GM19193 (cell line): ENCODE results near the gene SAPCD1.

Source experiments
- POLR2A ChIP-seq: IDR thresholded peaks from 4 replicates; pipeline ENCODE4 v1.6.1; 2011; ENCODE audit not compliant: insufficient read depth, insufficient read length; ENCODE audit errors: extremely low read depth

The SAPCD1 gene

DNA sequence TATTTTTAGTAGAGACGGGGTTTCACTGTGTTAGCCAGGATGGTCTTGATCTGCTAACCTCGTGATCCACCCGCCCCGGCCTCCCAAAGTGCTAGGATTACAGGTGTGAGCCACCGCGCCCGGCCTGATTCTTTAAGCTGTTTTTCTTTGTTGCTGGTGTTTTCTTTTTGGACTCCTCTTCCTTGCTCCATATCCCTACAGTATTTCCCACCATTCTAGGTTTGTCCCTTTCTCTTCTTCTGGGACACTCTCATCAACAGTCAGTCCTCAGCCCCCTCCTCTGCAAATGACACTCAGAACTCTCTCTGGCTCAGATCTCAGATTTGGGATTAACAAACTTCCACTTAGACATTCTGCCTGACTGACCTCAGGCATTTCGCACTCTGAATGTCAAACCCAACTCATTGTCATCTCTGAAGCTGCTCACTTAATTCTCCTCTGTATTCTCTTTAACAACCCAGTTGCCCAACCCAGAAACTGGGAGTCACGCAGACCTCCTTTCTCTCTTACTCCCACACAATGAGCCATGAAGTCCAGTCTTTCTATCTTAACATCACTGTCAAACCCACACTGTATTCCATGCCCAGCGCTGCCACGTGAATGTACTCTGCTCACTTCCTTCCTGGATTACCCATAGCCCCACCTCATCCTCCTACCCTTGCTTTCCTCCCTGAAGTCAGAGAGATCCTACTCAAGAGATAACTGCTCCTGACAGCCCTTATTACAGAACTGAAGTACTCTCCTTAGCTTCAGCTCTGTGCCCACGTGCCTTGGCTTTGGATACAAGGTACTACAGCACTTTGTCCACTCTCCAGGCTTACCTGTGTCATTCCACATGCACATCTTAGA is 36.7 kb upstream of the SAPCD1 start:
- TF ChIP-seq POLR2A, result no peak

DNA sequence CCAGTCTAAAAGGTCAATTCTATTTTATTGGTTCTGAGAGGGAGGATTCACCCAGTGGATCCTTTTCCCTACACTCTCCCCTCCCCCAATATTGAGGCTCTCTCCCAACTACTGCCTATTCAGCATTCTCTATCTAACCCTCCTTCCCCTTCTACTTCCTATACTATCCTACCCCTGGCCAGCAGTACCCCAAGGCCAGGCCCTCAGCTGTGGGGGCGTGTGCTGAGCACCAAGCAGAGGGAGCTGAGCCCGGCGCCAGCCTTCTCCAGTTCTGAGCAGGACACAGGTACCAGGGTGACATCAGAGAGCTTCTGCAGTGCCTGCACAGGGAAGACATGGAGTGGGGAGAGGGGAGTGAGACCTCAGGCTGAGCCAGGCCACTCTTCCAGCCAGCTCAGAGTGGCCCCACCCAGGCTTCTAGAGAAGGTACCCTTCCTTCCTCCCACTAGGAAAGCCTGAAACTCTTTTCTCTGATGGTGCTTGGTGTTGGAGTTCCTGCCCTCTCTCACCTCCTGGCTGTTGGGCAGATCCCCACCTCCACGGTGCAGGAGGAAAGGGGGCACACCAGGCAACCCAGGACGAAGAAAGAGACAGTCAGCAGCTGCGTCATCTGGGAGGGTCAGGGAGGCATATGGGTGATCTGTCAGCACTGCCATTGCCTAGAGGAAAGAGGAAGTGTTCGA is 35.3 kb upstream of the SAPCD1 start:
- peak; percentile 39 for TF ChIP-seq POLR2A

GRCh38 chr6:31727717-31728671 is 34.5 kb upstream of the SAPCD1 start:
- TF ChIP-seq POLR2A, result no peak

GRCh38 chr6:31728767-31729514 is 33.5 kb upstream of the SAPCD1 start, which contains the start of gene DDAH2:
Gene DDAH2, minus strand, starts transcription at chr6:31729299. Its CDS starts 138 bp downstream, at chr6:31729161.
- no peak for TF ChIP-seq POLR2A

DNA sequence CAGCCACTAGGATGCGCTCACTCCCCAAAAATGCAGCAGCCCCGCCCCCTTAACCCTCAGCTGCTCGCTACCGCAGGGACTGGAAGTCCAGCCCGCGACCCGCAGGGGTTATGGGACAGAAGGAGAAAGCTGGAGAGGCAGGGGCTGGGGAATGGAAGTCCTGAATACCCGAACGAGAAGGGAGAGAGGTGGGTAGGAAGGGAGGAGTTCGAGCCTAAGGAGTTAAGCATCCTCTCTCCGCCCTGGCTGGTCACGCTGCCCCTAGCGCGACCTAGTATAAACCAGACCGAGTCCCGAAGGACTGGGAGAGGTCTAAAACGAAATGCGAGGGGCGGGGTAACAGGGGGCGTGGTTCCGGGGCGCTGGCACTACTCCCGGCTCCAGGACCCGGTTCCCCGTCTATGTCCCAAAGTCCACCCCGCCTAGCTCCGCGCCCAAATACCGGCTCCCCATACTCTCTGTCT is 32.9 kb upstream of the SAPCD1 start:
- no peak for TF ChIP-seq POLR2A

- peak; percentile 49 for TF ChIP-seq POLR2A
These were observed 32.4 kb upstream of the SAPCD1 start for GRCh38 chr6:31729979-31730630.

GRCh38 chr6:31730631-31731086 is 31.8 kb upstream of the SAPCD1 start:
- TF ChIP-seq POLR2A, result no peak

GRCh38 chr6:31732029-31732428 is 30.4 kb upstream of the SAPCD1 start:
- no peak for TF ChIP-seq POLR2A

DNA sequence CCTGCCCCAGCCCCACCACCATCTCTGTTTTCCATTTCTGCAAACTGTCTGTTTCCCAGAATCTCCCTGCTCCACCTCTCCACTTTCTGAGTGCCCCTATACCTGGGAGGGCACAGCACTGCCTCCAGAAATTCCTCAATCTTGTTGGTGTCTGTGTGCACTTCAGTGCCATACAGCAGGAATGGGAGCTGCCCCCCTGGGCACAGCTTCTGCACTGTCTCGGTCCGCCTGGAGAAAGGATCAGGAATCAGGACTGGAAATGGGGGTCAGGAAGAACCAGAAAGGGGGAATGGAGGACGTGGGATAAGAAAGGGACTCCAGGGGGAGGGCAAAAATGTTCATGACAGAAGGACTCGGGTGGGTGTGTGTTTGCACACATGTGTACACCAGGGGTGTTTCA is 28.7 kb upstream of the SAPCD1 start:
- no peak for TF ChIP-seq POLR2A

- TF ChIP-seq POLR2A, result no peak
These were observed 28.1 kb upstream of the SAPCD1 start for GRCh38 chr6:31734247-31734820.

DNA sequence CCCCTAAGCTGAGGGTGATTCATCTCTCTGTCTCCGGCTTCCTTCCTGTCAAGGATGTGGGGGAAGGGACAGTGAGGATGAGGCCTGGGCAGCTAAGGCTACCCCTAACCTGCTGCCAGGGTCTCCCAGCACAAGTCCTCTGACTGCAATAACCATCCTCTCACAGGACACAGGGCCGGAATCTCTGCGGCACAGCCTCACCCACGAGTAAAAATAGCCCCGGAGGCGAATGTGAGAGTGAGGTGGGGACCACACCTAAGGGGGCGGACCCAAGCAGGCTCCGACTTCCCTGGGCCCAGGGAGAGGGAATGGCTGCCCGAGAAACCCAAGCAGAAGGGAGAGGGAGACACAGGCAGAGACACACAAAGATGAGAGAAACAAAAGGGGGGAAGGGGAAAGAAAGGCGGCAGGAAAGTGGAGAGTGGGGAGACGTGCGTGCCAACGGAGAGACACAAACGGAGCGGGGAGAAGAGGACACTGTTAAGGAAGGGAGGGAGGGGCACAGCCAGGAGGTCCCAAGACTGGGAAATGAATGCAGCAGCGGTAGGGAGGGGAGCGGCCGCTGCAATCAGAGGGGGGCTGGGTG is 27.5 kb upstream of the SAPCD1 start:
- peak; percentile 32 for TF ChIP-seq POLR2A

- peak; percentile 86 for TF ChIP-seq POLR2A
These were observed 26.3 kb upstream of the SAPCD1 start, which contains the start of gene CLIC1 for GRCh38 chr6:31736021-31736767. Gene CLIC1, minus strand, starts transcription at chr6:31736530. Its CDS starts 230 bp downstream, at chr6:31736300.
